ENCODE results near the gene CHL1.

Gene CHL1

GRCh38 chr3:385151-385550 is 188.6 kb downstream of the CHL1 start:
- H3K27me3 ChIP-seq (ENCODE audit: control insufficient read depth, insufficient read depth, low read length) = no peaks in the 10 kb centered on the region
- H3K27ac ChIP-seq (ENCODE audit: low read length) = no peak overlapping the region
- H3K36me3 ChIP-seq (ENCODE audit: control insufficient read depth, insufficient read depth, low read length) = no peaks in the 10 kb centered on the region
- H3K9me3 ChIP-seq (ENCODE audit: control insufficient read depth, insufficient read depth, low read length) = peaks cover 7% of the 10 kb centered on the region
- no peak for DNase-seq (ENCODE audit: low read depth, low spot score)
- no peak overlapping the region for H3K4me3 ChIP-seq (ENCODE audit: low read length)
- no peaks in the 10 kb centered on the region for H3K4me1 ChIP-seq (ENCODE audit: control insufficient read depth, insufficient read depth, low read length)

- no peaks in the 10 kb centered on the region for H3K4me1 ChIP-seq (ENCODE audit: control insufficient read depth, insufficient read depth, low read length)
- WGBS (ENCODE audit: insufficient coverage, insufficient read length) = no CpG with 5 or more reads among the region's 4 CpGs
- H3K36me3 ChIP-seq (ENCODE audit: control insufficient read depth, insufficient read depth, low read length) = no peaks in the 10 kb centered on the region
- H3K9me3 ChIP-seq (ENCODE audit: control insufficient read depth, insufficient read depth, low read length) = peaks cover 1% of the 10 kb centered on the region
- H3K27me3 ChIP-seq (ENCODE audit: control insufficient read depth, insufficient read depth, low read length) = no peaks in the 10 kb centered on the region
- H3K27ac ChIP-seq (ENCODE audit: low read length) = no peak overlapping the region
- DNase-seq (ENCODE audit: low read depth, low spot score) = no peak
- no peak overlapping the region for H3K4me3 ChIP-seq (ENCODE audit: low read length)
Observed at GRCh38 chr3:394775-395174, 198.2 kb downstream of the CHL1 start.

GRCh38 chr3:396293-396692 is 199.7 kb downstream of the CHL1 start:
- Histone ChIP-seq H3K4me1 (ENCODE audit: control insufficient read depth, insufficient read depth, low read length) (no peaks in the 10 kb centered on the region), H3K4me3 (ENCODE audit: low read length) (no peak overlapping the region), H3K36me3 (ENCODE audit: control insufficient read depth, insufficient read depth, low read length) (no peaks in the 10 kb centered on the region), H3K9me3 (ENCODE audit: control insufficient read depth, insufficient read depth, low read length) (peaks cover 1% of the 10 kb centered on the region), H3K27ac (ENCODE audit: low read length) (no peak overlapping the region), H3K27me3 (ENCODE audit: control insufficient read depth, insufficient read depth, low read length) (no peaks in the 10 kb centered on the region)
- DNase-seq (ENCODE audit: low read depth, low spot score) = no peak
- WGBS (ENCODE audit: insufficient coverage, insufficient read length) = no CpG with 5 or more reads among the region's 3 CpGs

- H3K4me3 ChIP-seq (ENCODE audit: low read length) = no peak overlapping the region
- no peaks in the 10 kb centered on the region for H3K4me1 ChIP-seq (ENCODE audit: control insufficient read depth, insufficient read depth, low read length)
- WGBS (ENCODE audit: insufficient coverage, insufficient read length) = no CpG with 5 or more reads among the region's 6 CpGs
- H3K9me3 ChIP-seq (ENCODE audit: control insufficient read depth, insufficient read depth, low read length) = peaks cover 3% of the 10 kb centered on the region
- H3K27ac ChIP-seq (ENCODE audit: low read length) = no peak overlapping the region
- H3K36me3 ChIP-seq (ENCODE audit: control insufficient read depth, insufficient read depth, low read length) = no peaks in the 10 kb centered on the region
- no peak for DNase-seq (ENCODE audit: low read depth, low spot score)
- H3K27me3 ChIP-seq (ENCODE audit: control insufficient read depth, insufficient read depth, low read length) = no peaks in the 10 kb centered on the region
Observed at GRCh38 chr3:399647-400046, 203.1 kb downstream of the CHL1 start.

- no peaks in the 10 kb centered on the region for H3K36me3 ChIP-seq (ENCODE audit: control insufficient read depth, insufficient read depth, low read length)
- H3K4me1 ChIP-seq (ENCODE audit: control insufficient read depth, insufficient read depth, low read length) = no peaks in the 10 kb centered on the region
- no peaks in the 10 kb centered on the region for H3K27me3 ChIP-seq (ENCODE audit: control insufficient read depth, insufficient read depth, low read length)
- no peak overlapping the region for H3K4me3 ChIP-seq (ENCODE audit: low read length)
- H3K27ac ChIP-seq (ENCODE audit: low read length) = no peak overlapping the region
- no peak for DNase-seq (ENCODE audit: low read depth, low spot score)
- WGBS (ENCODE audit: insufficient coverage, insufficient read length) = no CpG with 5 or more reads among the region's 4 CpGs
- peaks cover 5% of the 10 kb centered on the region for H3K9me3 ChIP-seq (ENCODE audit: control insufficient read depth, insufficient read depth, low read length)
Observed at GRCh38 chr3:403826-404225, 207.3 kb downstream of the CHL1 start.

GRCh38 chr3:409011-409410 is 212.4 kb downstream of the CHL1 start:
- Histone ChIP-seq H3K4me1 (ENCODE audit: control insufficient read depth, insufficient read depth, low read length) (no peaks in the 10 kb centered on the region), H3K27me3 (ENCODE audit: control insufficient read depth, insufficient read depth, low read length) (no peaks in the 10 kb centered on the region), H3K36me3 (ENCODE audit: control insufficient read depth, insufficient read depth, low read length) (no peaks in the 10 kb centered on the region), H3K4me3 (ENCODE audit: low read length) (no peak overlapping the region), H3K9me3 (ENCODE audit: control insufficient read depth, insufficient read depth, low read length) (peaks cover 4% of the 10 kb centered on the region), H3K27ac (ENCODE audit: low read length) (no peak overlapping the region)
- DNase-seq (ENCODE audit: low read depth, low spot score) = no peak
- WGBS (ENCODE audit: insufficient coverage, insufficient read length) = no CpG with 5 or more reads among the region's 4 CpGs

- DNase-seq (ENCODE audit: low read depth, low spot score) = no peak
- WGBS (ENCODE audit: insufficient coverage, insufficient read length) = no CpG with 5 or more reads among the region's 2 CpGs
- H3K9me3 ChIP-seq (ENCODE audit: control insufficient read depth, insufficient read depth, low read length) = peaks cover 2% of the 10 kb centered on the region
- no peak overlapping the region for H3K27ac ChIP-seq (ENCODE audit: low read length)
- H3K36me3 ChIP-seq (ENCODE audit: control insufficient read depth, insufficient read depth, low read length) = no peaks in the 10 kb centered on the region
- no peaks in the 10 kb centered on the region for H3K27me3 ChIP-seq (ENCODE audit: control insufficient read depth, insufficient read depth, low read length)
- H3K4me3 ChIP-seq (ENCODE audit: low read length) = no peak overlapping the region
- no peaks in the 10 kb centered on the region for H3K4me1 ChIP-seq (ENCODE audit: control insufficient read depth, insufficient read depth, low read length)
Observed at GRCh38 chr3:411226-411625, 214.7 kb downstream of the CHL1 start.

- Histone ChIP-seq H3K4me3 (ENCODE audit: low read length) (no peak overlapping the region), H3K4me1 (ENCODE audit: control insufficient read depth, insufficient read depth, low read length) (no peaks in the 10 kb centered on the region), H3K36me3 (ENCODE audit: control insufficient read depth, insufficient read depth, low read length) (no peaks in the 10 kb centered on the region), H3K27ac (ENCODE audit: low read length) (no peak overlapping the region), H3K27me3 (ENCODE audit: control insufficient read depth, insufficient read depth, low read length) (no peaks in the 10 kb centered on the region), H3K9me3 (ENCODE audit: control insufficient read depth, insufficient read depth, low read length) (peaks cover 2% of the 10 kb centered on the region)
- DNase-seq (ENCODE audit: low read depth, low spot score) = no peak
Observed at GRCh38 chr3:414063-414462, 217.5 kb downstream of the CHL1 start.

GRCh38 chr3:418239-418929 is 221.8 kb downstream of the CHL1 start:
- Histone ChIP-seq H3K4me1 (ENCODE audit: control insufficient read depth, insufficient read depth, low read length) (no peaks in the 10 kb centered on the region), H3K36me3 (ENCODE audit: control insufficient read depth, insufficient read depth, low read length) (no peaks in the 10 kb centered on the region), H3K27ac (ENCODE audit: low read length) (no peak overlapping the region), H3K4me3 (ENCODE audit: low read length) (no peak overlapping the region), H3K27me3 (ENCODE audit: control insufficient read depth, insufficient read depth, low read length) (no peaks in the 10 kb centered on the region), H3K9me3 (ENCODE audit: control insufficient read depth, insufficient read depth, low read length) (no peaks in the 10 kb centered on the region; the same call in 1 of the 2 replicates)
- 88% methylated on average over 2 of the region's 7 CpGs for WGBS (ENCODE audit: insufficient coverage, insufficient read length)
- no peak for DNase-seq (ENCODE audit: low read depth, low spot score)

- Histone ChIP-seq H3K27me3 (ENCODE audit: control insufficient read depth, insufficient read depth, low read length) (no peaks in the 10 kb centered on the region), H3K36me3 (ENCODE audit: control insufficient read depth, insufficient read depth, low read length) (no peaks in the 10 kb centered on the region), H3K9me3 (ENCODE audit: control insufficient read depth, insufficient read depth, low read length) (peaks cover 5% of the 10 kb centered on the region), H3K27ac (ENCODE audit: low read length) (no peak overlapping the region), H3K4me1 (ENCODE audit: control insufficient read depth, insufficient read depth, low read length) (no peaks in the 10 kb centered on the region), H3K4me3 (ENCODE audit: low read length) (no peak overlapping the region)
- DNase-seq (ENCODE audit: low read depth, low spot score) = no peak
- whole genome bisulfite sequencing (ENCODE audit: insufficient coverage, insufficient read length) = no CpG with 5 or more reads among the region's 5 CpGs
Observed at GRCh38 chr3:420584-420983, 224.0 kb downstream of the CHL1 start.

GRCh38 chr3:425079-425478 is 228.5 kb downstream of the CHL1 start:
- no peak overlapping the region for H3K4me3 ChIP-seq (ENCODE audit: low read length)
- no CpG with 5 or more reads among the region's 3 CpGs for WGBS (ENCODE audit: insufficient coverage, insufficient read length)
- no peak overlapping the region for H3K27ac ChIP-seq (ENCODE audit: low read length)
- no peaks in the 10 kb centered on the region for H3K36me3 ChIP-seq (ENCODE audit: control insufficient read depth, insufficient read depth, low read length)
- no peaks in the 10 kb centered on the region for H3K4me1 ChIP-seq (ENCODE audit: control insufficient read depth, insufficient read depth, low read length)
- peaks cover 6% of the 10 kb centered on the region for H3K9me3 ChIP-seq (ENCODE audit: control insufficient read depth, insufficient read depth, low read length)
- no peaks in the 10 kb centered on the region for H3K27me3 ChIP-seq (ENCODE audit: control insufficient read depth, insufficient read depth, low read length)
- no peak for DNase-seq (ENCODE audit: low read depth, low spot score)
